ENCODE measurements around the gene SAMD3.

DNA sequence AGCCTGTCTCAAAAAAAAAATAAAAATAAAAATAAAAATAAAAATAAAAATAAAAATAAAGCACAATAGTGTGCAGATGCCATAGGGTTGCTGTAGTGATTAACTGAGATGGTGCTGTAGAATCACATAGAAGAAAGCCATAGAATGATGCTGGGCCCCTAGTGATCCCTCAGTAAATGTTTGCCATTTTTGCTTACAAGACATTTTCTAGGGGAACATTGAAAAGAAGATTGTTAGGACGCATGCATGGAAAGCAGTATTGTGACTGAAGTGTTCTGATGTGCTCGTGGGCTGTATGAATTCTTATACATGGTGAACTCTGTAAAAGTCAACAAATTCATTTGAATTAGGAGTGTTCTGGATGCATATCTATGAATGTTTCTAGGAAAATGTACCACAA is 22.0 kb upstream of the SAMD3 start:
- no peak for TF ChIP-seq POLR2AphosphoS5 (IDR thresholded peaks at IDR 0.05; ENCODE audit: low read depth, low read length)
- no peak for TF ChIP-seq SIN3A (IDR thresholded peaks at IDR 0.05; ENCODE audit: borderline replicate concordance, insufficient read depth, low read length)
- TF ChIP-seq, protein P1, sequence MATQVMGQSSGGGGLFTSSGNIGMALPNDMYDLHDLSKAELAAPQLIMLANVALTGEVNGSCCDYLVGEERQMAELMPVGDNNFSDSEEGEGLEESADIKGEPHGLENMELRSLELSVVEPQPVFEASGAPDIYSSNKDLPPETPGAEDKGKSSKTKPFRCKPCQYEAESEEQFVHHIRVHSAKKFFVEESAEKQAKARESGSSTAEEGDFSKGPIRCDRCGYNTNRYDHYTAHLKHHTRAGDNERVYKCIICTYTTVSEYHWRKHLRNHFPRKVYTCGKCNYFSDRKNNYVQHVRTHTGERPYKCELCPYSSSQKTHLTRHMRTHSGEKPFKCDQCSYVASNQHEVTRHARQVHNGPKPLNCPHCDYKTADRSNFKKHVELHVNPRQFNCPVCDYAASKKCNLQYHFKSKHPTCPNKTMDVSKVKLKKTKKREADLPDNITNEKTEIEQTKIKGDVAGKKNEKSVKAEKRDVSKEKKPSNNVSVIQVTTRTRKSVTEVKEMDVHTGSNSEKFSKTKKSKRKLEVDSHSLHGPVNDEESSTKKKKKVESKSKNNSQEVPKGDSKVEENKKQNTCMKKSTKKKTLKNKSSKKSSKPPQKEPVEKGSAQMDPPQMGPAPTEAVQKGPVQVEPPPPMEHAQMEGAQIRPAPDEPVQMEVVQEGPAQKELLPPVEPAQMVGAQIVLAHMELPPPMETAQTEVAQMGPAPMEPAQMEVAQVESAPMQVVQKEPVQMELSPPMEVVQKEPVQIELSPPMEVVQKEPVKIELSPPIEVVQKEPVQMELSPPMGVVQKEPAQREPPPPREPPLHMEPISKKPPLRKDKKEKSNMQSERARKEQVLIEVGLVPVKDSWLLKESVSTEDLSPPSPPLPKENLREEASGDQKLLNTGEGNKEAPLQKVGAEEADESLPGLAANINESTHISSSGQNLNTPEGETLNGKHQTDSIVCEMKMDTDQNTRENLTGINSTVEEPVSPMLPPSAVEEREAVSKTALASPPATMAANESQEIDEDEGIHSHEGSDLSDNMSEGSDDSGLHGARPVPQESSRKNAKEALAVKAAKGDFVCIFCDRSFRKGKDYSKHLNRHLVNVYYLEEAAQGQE (IDR thresholded peaks at IDR 0.05; ENCODE audit: insufficient read depth in 1 of 2, low read depth in 2 of 2, low read length in 2 of 2) = no peak
